Smooth muscle cell (in vitro differentiated cells): ENCODE results near the gene DCAF16. TPM values are rescaled to one million over a fixed set of nuclear protein-coding genes. Genes with fewer than 3 reads are reported as not detected.

Experiments
- DNase-seq: peaks from one replicate; lab custom pipeline; 2025; ENCODE audit not compliant: unreplicated experiment; lab: John Stamatoyannopoulos, UW
- H2AFZ ChIP-seq: fragments of 200-600 bp; sonication (generic); 2 replicates; pipeline ENCODE4 v1.6.0; 2016; ENCODE audit warnings: antibody characterized with exemption, low read depth, mild to moderate bottlenecking
- H3F3A ChIP-seq: fragments of 200-600 bp; sonication (generic); 2 replicates; pipeline ENCODE4 v1.6.0; 2017; ENCODE audit warnings: antibody characterized with exemption, low read depth
- H3K27ac ChIP-seq: fragments of 200-600 bp; sonication (generic); 2 replicates; pipeline ENCODE4 v1.5.1; 2016; ENCODE audit warnings: low read depth, mild to moderate bottlenecking
- H3K27me3 ChIP-seq: fragments of 200-600 bp; sonication (generic); 2 replicates; pipeline ENCODE4 v1.6.1; 2016; ENCODE audit warnings: low read depth, mild to moderate bottlenecking
- H3K36me3 ChIP-seq: fragments of 200-600 bp; sonication (generic); 2 replicates; pipeline ENCODE4 v1.5.1; 2016; ENCODE audit warnings: low read depth
- H3K4me1 ChIP-seq: fragments of 200-600 bp; sonication (generic); 2 replicates; pipeline ENCODE4 v1.5.1; 2016; ENCODE audit warnings: low read depth
- H3K4me2 ChIP-seq: fragments of 200-600 bp; sonication (generic); 2 replicates; pipeline ENCODE4 v1.6.0; 2016; ENCODE audit warnings: mild to moderate bottlenecking
- H3K4me3 ChIP-seq: fragments of 200-600 bp; sonication (generic); 2 replicates; pipeline ENCODE4 v1.5.1; 2016; ENCODE audit warnings: mild to moderate bottlenecking
- H3K79me2 ChIP-seq: fragments of 200-600 bp; sonication (generic); 2 replicates; pipeline ENCODE4 v1.6.0; 2016; ENCODE audit warnings: low read depth, mild to moderate bottlenecking
- H3K9ac ChIP-seq: fragments of 200-600 bp; sonication (generic); 2 replicates; pipeline ENCODE4 v1.6.0; 2016; ENCODE audit warnings: low read depth
- H3K9me3 ChIP-seq: fragments of 200-600 bp; sonication (generic); replicated peaks from 2 replicates; pipeline ENCODE4 v1.5.1; 2016; ENCODE audit warnings: low read depth
- H4K20me1 ChIP-seq: fragments of 200-600 bp; sonication (generic); 2 replicates; pipeline ENCODE4 v1.6.0; 2016; ENCODE audit warnings: low read depth
- WGBS: methylation state at CpG from one replicate; pipeline ENCODE4 v1.1.7; 2016; ENCODE audit warnings: low lambda C conversion rate; 5-methylcytosine and 5-hydroxymethylcytosine counted together
- polyA plus RNA-seq: library from polyadenylated mRNA; unstranded; fragments of >200 nt; fragmentation: Nextera tagmentation; extraction: Ambion mirVana; gene quantifications from 2 replicates; pipeline ENCODE4 v1.2.1, GENCODE V29; 2016
- total RNA-seq: library from RNA; depleted of rRNA; stranded (reverse); fragments of >200 nt; gene quantifications from 2 replicates; pipeline ENCODE4 v1.2.3, GENCODE V29; 2014
- TF ChIP-seq, protein P1 (sequence below): fragments of 200-600 bp; sonication (generic); IDR thresholded peaks from 2 replicates; pipeline ENCODE4 v1.5.1; 2017; ENCODE audit warnings: borderline replicate concordance, mild to moderate bottlenecking, antibody characterized with exemption; ENCODE audit not compliant: insufficient read depth, poor library complexity, severe bottlenecking

Gene DCAF16
- total and polyA plus RNA-seq, 2 experiments from 2014 or later = 6.5 to 19.3 TPM

DNA sequence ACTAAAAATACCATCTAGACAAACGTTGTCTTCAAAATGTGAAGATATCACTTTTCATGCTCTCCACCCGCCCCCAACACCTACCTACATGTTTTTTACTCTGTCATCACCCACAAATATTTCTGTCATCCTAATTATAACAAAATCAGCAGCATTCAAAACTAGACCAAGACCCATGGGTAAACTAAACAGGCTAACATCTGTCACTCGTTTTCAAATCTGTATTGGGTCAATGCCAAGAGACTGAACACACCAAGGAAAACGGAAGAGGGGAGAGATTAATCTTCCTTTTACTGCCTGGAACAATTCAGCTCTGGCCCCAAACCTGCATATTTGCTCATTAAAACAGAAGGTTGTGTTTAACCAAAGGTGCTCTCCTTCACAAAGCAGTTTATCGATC, 46.6 kb downstream of the DCAF16 start:
- DNase-seq = no peak
- no peak overlapping the region for H3K4me3 ChIP-seq
- H3K4me2 ChIP-seq = no peak overlapping the region
- no peak overlapping the region for H3K27ac ChIP-seq
- H3K27me3 ChIP-seq = no peaks in the 10 kb centered on the region
- H4K20me1 ChIP-seq = no peaks in the 10 kb centered on the region
- no peak overlapping the region for H2AFZ ChIP-seq
- TF ChIP-seq, protein P1, sequence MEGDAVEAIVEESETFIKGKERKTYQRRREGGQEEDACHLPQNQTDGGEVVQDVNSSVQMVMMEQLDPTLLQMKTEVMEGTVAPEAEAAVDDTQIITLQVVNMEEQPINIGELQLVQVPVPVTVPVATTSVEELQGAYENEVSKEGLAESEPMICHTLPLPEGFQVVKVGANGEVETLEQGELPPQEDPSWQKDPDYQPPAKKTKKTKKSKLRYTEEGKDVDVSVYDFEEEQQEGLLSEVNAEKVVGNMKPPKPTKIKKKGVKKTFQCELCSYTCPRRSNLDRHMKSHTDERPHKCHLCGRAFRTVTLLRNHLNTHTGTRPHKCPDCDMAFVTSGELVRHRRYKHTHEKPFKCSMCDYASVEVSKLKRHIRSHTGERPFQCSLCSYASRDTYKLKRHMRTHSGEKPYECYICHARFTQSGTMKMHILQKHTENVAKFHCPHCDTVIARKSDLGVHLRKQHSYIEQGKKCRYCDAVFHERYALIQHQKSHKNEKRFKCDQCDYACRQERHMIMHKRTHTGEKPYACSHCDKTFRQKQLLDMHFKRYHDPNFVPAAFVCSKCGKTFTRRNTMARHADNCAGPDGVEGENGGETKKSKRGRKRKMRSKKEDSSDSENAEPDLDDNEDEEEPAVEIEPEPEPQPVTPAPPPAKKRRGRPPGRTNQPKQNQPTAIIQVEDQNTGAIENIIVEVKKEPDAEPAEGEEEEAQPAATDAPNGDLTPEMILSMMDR = no peak
- H3K36me3 ChIP-seq = no peaks in the 10 kb centered on the region
- no peaks in the 10 kb centered on the region for H3K4me1 ChIP-seq
- no peaks in the 10 kb centered on the region for H3K79me2 ChIP-seq
- 63% methylated on average over 5 of the region's 5 CpGs for WGBS
- H3K9ac ChIP-seq = no peak overlapping the region
- H3K9me3 ChIP-seq = no peaks in the 10 kb centered on the region
- H3F3A ChIP-seq = no peaks in the 10 kb centered on the region

DNA sequence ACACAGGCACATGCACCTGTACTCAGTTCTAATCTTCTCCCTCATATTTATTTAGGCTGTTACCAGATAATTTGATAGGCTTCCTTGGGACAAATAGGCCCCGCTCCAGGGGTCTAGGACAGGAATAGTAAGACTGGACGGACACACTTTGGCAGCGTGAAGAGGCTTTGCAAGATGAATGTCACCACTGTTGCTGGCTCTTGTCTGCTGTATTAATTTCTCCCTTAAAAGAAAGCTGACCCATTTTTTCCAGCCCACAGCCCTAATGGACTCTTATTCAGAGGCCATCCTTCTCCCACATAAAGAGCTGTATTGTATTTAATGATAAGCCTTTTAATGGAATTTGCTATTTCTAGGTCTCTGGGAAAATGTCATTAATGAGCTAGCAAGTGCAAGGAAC, 47.1 kb downstream of the DCAF16 start:
- H3K36me3 ChIP-seq = no peaks in the 10 kb centered on the region
- no peaks in the 10 kb centered on the region for H3F3A ChIP-seq
- no peak overlapping the region for H3K9ac ChIP-seq
- no peaks in the 10 kb centered on the region for H3K4me1 ChIP-seq
- H2AFZ ChIP-seq = no peak overlapping the region
- no peaks in the 10 kb centered on the region for H3K9me3 ChIP-seq
- H3K27me3 ChIP-seq = no peaks in the 10 kb centered on the region
- no peak overlapping the region for H3K4me3 ChIP-seq
- no peak for DNase-seq
- no peak overlapping the region for H3K4me2 ChIP-seq
- TF ChIP-seq, protein P1 = no peak
- no peaks in the 10 kb centered on the region for H4K20me1 ChIP-seq
- H3K27ac ChIP-seq = no peak overlapping the region
- 84% methylated on average over 3 of the region's 3 CpGs for WGBS
- H3K79me2 ChIP-seq = no peaks in the 10 kb centered on the region

DNA sequence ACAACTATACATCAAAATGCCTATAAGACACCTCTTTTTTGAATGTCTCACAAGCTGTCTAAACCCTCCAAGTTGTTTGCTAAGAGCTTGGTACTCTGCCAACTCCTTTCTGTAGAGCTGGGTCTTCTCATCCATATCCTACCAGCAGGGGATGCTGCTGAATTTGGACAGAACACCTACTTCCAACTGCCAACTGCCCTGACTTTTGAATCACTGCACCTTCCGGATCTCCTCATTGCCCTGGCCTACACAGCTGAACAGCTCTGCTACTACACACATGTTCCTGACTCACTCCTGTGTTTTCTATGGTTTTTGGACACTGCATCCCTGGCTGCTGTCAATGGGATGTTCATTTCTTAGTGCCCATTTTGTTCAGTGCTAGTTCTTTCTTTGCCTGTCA, 47.8 kb downstream of the DCAF16 start:
- Histone ChIP-seq H3F3A (no peaks in the 10 kb centered on the region), H4K20me1 (no peaks in the 10 kb centered on the region), H3K4me1 (no peaks in the 10 kb centered on the region), H3K9ac (no peak overlapping the region), H3K36me3 (no peaks in the 10 kb centered on the region), H3K27ac (no peak overlapping the region), H3K9me3 (no peaks in the 10 kb centered on the region), H2AFZ (no peak overlapping the region), H3K4me2 (no peak overlapping the region), H3K27me3 (no peaks in the 10 kb centered on the region), H3K4me3 (no peak overlapping the region), H3K79me2 (no peaks in the 10 kb centered on the region)
- DNase-seq = no peak
- TF ChIP-seq, protein P1 = no peak
- WGBS = 89% methylated on average over 1 of the region's 1 CpG

DNA sequence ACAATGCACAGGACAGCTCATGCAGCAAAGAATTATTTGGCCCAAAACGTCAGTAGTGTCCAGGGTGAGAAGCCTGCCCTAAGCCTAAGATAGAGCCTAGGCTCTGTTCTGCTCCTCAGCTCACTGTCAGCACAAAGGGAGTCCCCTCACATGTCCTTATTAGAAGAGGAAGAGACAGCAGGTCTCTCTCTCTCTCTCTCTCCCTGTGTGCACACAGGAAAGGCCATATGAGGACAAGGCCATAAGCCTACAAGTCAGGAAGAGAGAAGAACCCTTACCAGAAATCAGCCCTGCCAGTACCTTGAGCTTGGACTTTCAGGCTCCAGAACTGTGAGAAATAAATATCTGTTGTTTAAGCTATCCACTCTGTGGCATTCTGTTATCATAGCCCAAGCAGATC, 49.5 kb downstream of the DCAF16 start:
- WGBS = 54% methylated on average over 1 of the region's 1 CpG
- Histone ChIP-seq H3K4me2 (no peak overlapping the region), H3K9me3 (no peaks in the 10 kb centered on the region), H2AFZ (no peak overlapping the region), H3F3A (no peaks in the 10 kb centered on the region), H3K27me3 (no peaks in the 10 kb centered on the region), H3K27ac (no peak overlapping the region), H4K20me1 (no peaks in the 10 kb centered on the region), H3K9ac (no peak overlapping the region), H3K36me3 (no peaks in the 10 kb centered on the region), H3K4me3 (no peak overlapping the region), H3K4me1 (no peaks in the 10 kb centered on the region), H3K79me2 (no peaks in the 10 kb centered on the region)
- DNase-seq = no peak
- TF ChIP-seq, protein P1 = no peak
